ENCODE results near the gene IL31RA.
"Not testable (repeated sequence)": the region's sequence is repeated elsewhere in the genome, so short reads cannot be mapped to it uniquely, and the experiment has no call there.

Gene IL31RA

DNA sequence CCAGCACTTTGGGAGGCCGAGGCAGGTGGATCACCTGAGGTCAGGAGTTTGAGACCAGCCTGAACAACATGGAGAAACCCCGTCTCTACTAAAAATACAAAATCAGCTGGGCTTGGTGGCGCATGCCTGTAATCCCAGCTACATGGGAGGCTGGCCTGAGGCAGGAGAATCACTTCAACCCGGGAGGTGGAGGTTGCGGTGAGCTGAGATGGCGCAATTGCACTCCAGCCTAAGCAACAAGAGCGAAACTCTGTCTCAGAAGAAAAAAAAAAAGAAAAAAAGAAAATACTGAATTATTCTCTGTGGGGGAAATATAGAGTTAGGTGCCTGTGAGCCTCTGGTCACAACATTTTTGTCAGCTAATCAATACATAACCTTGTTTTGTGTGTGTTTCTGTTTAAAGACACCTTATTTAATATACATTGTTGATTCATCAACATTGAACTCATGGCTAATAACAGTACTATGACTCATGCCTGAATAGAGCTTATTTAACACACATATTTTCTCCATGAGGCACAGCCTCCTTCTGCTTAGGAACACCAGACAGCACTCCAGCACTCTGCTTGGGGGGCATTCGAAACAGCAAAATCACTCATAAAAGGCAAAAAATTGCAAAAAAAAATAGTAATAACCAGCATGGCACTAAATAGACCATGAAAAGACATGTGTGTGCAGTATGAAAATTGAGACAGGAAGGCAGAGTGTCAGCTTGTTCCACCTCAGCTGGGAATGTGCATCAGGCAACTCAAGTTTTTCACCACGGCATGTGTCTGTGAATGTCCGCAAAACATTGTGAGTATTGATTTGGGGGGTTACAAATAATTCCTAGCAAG, at the start of gene IL31RA:
TSS of gene IL31RA (plus strand) at position 519 of the 836 bp plus-strand sequence. CDS start at position 733, 214 bp downstream.
- DNase-seq, result no peak

DNA sequence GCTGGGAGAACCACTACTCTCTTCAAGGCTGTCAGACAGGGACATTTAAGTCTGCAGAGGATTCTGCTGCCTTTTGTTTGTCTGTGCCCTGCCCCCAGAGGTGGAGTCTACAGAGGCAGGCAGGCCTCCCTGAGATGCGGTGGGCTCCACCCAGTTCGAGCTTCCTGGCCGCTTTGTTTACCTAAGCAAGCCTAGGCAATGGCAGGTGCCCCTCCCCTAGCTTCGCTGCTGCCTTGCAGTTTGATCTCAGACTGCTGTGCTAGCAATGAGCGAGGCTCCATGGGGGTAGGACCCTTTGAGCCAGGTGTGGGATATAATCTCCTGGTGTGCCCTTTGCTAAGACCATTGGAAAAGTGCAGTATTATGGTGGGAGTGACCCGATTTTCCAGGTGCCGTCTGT, 42.3 kb upstream of the IL31RA start:
- DNase-seq, result not testable (repeated sequence)

DNA sequence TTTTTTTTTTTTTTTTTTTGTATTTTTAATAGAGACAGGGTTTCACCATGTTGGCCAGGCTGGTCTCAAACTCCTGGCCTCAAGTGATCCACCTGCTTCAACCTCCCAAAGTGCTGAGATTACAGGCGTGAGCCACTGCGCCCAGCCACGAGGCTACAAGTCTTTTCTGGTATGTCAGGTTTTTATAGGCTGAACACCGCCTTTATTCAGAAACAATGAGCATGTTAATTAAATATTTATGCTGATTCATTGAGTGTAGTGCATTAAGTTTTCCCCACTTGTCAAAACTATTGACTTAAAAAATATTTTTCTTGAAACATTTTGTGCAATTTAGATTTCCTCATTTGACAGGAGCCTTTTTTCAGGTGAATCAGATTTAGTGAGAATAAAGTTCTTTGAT, 35.2 kb upstream of the IL31RA start:
- not testable (repeated sequence) for DNase-seq

DNA sequence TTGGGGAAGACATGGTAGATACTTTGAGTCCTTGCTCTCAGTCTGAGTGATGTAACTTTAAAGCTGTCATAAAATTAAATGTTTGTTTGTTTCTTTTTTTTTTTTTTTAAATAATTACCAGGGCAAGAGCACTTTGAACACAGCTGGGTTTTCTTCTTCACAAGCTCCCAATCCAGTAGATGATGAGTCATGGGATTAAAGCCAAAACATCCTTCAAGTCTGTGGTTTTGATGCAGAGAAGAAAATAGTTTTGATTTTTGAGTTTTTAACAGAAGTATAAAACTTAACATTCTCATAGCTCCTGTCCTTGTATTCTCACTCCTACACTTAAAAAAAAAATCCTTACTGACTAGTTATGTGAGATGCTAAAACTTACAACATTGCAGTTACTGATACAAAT, 34.8 kb upstream of the IL31RA start:
- DNase-seq, result no peak

DNA sequence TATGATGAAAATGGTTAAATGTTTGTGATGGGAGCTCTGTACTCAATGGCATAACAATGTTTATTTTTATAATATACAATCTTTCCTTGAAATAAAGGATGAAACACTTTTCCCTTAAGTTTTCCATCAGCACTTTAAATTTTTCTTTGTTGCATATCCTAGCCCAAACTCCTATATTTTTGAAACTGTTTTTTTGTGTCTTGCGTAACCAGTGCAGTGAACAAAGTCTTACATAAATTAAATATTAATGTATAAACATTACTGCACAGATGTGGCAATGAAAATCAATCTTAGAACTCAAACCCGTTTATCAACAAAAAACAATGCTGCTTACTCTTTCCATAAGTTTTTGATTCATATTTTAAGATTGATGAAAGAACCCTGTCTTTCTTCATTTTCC, 34.1 kb upstream of the IL31RA start:
- DNase-seq, result no peak

DNA sequence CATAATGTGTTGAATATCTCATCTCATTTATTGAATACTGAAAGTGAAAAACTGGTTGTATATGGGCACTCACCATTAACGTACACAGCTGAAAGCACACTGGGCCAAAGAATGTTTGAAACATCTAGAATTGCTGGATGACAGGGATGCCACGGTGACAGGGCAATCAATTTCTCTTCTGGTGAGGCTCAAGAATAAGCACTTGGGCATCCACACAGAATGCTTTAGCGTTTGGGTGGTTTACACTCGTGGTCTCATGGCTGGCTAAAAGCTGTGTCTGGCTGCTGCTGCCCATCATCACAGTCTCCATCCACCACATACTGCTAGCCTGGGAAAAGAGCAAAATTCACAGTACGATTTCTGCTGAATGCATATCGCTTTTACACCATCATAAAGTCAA, 30.7 kb upstream of the IL31RA start:
- no peak for DNase-seq

DNA sequence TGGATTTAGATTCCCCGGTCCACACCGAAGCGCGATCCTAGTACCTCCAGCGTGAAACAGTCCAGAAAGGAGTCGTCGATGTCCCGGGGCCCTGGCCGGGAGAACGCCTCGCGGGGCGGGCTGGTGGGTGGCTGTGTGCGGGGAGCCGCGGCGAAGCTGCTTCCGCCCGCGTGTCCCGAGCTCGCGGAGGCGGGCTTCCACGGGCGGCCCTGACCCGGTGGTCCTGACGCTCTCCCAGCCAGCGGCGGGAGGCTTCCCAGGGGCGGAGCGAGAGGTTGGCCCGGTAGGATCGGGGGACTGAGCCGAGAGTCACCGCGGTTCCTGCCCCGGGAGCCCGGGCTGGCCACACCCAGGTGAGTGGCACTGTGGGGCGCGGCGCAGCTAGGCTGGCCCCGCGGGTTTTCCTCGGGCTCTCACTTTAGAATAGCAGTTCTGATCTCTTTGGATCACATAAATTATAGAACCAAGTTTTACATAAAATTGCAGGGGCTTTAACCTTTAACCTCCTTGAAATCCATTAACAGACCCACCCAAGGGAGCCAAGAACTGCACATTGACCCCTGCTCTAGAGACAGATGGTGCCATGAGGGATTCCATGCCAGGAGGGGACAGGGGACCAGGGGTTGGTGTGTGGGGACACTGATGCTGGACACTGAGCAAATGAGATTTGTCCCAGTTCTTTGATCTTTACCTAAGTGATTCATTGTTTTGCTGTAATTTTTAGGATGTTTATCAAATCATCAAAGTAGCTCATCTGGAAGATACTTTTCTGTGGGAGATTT, 29.2 kb upstream of the IL31RA start:
- DNase-seq, result peak; percentile 4

DNA sequence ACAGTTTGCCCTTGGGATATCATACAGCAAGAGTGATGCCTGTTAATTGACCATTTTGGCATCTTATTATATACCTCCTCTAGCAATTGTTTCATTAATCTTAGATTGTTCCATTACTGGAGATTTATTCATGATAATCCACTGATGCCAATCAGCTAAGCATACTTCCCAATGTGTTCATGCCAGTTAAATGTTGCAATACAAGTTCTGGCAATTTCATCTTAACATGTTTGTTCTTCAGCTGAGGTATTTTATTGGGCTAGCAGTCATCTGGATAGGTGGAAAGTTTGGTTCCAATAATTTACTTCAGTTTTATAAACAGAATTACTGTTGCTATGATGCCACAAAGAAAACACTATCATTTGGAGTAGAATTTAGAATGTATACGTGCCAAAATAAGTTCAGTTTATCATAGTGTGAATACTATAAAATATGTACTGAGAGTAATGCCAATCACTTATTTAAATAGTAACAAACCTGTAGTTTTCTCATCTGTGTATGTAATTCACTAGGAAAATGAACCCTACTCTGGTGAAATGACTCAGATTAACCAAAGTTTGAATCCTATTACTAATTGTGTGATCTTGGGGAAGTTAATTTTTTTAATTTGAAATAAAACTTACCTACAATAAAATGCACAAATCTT, 27.9 kb upstream of the IL31RA start:
- DNase-seq, result no peak

DNA sequence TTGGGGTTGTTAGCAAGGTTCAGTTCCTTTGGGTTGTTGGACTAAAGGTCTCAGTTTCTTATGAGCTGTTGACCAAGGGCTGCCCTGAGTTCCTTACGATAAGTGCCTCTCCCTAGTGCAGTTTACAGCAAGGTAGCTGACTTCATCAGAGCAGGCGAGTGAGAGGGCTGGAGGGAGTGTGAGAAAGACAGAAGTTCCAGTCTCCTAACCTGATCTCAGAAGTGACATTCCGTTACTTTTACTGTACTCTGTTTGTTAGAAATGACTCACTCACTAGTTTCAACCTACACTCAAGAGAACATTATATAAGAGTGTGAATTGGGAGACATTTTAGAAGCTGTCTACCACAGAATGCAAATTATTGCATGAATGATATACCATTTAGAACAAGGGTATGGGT, 21.2 kb upstream of the IL31RA start:
- no peak for DNase-seq

DNA sequence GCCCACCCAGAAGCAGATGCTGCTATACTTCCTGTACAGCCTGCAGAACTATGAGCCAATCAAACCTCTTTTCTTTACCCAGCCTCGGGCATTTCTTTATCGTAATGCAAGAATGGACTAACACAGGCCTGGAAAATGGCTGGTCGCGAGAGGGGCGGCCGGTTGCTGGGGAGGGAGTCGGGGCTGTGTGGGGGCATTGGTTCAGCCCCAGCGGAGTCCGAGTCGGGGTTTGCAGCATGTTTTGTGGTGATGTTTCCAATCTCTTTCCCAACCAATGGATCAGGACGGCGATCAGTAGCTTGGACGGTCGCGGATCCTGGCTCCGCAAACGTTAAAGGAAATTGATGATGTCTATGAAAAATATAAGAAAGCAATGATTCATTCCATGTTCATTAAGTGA, 18.7 kb upstream of the IL31RA start:
- DNase-seq, result no peak

DNA sequence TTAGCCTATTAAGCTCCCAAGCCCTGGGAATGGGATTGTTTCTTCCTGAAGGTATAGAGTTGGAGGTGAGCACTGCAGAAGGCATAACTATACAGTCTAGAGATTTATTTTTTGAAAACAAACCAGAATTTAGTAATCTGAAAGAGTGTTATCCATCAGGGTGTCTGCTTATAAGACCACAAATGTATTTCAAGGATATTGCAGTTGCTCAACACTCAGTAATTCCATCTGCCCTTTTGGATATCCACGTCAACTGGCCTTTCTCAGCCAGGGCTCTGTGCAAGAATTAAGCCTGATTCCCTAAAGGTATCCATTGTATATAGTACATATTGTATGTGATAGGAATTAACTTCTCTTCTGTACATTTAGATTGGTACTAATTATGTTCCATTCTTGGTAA, 15.0 kb upstream of the IL31RA start:
- no peak for DNase-seq

DNA sequence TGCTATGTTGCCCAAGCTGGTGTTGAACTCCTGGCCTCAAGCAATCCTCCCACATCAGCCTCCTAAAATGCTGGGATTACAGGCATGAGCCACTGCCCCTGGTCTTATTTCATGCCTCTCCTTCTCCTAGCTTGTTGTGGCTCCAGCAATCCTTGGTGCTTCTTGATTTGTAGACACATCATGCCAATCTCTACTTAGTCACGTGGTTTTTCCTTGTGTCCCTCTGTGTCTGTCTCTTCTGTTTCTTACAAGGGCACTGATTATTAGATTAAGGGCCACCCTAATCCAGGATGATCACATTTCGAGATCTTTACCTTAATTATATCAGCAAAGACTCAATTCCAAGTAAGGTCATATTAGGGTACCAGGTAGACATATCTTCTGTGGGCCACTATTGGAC, 9.2 kb upstream of the IL31RA start:
- DNase-seq, result no peak

DNA sequence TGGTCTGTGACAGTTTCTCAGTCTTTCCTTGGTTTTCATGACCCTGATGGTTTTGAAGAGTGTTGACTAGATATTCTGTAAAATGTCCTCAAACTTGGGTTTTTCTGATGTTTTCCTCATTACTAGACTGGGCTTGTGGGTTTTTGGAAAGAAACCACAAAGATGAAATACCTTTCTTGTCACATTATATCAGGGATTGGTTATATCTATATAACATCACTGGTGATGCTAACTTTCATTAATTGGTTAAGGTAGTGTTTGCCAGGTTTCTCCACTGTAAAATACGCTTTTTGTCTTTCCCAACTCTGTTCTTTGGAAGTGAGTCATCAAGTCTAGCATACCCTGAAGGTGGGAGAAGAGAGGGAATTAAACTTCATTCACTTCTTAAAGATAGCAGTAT, 3.3 kb upstream of the IL31RA start:
- DNase-seq, result no peak

DNA sequence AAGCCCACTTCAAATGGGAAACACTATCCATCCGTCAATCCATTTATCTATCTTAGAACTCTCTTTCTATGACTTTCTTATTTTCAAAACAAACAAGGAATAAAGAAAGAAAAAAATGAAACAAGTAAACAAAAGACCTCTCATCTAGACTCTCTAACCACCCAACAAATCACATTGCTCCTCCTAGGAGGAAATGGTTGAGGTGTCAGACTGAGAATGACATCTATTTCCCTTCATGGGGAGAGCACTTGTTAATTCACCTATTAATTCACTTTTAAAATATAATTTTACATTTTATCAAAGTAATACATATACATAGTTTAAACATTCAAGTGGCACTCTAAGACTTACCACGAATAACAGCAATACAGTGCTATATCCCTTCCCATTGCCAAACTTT, 2.4 kb upstream of the IL31RA start:
- DNase-seq, result no peak

DNA sequence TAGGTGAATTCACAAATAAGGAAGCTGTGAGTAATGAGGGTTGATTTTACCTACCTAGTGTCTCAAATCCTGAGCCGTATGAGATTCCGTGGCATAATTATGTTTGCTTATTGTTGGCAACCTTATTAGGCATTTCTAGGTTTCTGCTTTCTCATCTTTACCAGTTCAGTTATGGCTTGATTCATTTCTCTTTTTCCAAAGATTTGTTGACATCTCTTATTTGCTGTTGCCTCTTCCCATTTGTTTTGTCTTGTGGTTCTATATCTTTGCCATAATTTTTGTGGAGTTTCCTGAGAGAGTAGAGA, 470 bp downstream of the IL31RA start:
- DNase-seq, result no peak

DNA sequence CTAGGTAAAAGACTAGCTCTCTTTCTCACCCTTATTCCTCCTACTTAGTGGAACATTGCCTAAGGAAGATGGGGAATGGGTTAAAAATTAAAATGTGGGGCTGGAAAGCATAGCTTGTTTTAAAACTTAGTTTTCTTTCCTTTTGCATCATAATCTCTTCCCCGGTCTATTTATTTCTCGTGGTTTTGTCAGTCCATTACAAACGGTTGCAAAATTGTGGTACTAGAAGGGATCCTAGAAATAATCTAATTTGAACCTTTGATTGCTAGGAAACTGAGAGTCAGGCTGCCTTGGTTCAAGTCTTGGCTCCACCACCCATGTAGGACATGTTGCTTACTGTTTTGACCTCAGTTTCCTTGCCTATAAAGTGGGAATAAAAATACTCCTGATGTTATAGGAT, 1.3 kb downstream of the IL31RA start:
- DNase-seq, result no peak

DNA sequence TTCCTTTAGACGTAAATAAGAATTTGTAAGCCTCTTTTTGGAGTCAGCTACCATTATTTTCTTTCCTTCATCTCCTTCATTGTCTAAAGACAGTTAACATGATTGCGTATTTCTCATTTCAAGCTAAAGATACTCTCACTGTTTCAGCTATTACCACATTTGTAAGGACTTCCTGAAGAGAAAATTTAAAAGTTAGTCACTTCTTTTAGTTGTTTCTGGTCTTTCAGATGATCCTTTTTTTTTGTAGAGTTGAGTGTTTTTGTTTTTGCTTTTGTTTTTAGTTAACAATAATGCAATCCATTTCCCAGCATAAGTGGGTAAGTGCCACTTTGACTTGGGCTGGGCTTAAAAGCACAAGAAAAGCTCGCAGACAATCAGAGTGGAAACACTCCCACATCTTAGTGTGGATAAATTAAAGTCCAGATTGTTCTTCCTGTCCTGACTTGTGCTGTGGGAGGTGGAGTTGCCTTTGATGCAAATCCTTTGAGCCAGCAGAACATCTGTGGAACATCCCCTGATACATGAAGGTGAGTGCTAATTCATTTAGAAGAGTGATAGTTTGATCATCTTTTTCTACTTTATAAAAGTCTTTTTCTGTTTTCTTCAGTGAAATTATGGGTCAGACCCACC, 2.0 kb downstream of the IL31RA start:
- DNase-seq, result no peak

DNA sequence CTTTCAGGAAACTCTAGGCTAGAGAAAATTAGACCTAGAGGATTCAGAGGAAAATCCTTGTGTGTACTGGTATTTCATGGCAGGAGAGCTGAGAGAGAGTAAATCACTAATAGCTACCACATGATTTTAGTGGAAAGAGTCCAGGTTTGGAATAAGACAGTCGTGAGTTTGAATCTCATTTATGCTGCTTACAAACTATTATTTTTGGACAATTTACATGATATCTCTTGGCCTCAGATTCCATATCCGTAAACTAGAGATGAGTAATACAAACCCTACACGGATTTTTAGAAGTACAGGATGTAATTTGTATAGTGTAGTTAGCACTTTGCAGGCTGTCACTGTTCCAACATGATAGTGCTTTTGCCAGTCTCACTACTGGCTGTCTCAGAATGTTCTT, 2.7 kb downstream of the IL31RA start:
- DNase-seq, result no peak

DNA sequence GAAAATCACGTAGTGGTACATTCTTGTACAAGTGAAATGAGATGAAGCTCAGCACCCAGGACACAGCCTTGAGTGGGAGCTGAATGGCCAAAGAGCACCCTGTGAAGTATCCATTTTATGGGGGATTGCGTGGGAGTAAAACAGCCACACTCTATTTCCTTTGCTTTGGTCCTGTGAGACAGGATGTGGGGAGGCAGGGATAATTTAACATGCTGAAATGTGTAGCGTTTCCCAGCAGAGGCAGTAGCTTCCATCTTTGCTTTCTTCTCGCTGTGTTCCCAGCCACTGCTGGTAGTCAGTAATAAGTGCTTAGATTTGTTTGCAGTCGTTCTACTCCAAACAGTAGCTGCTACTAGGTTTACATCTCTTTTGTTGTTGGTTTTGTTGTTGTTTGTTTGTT, 4.4 kb downstream of the IL31RA start:
- no peak for DNase-seq

DNA sequence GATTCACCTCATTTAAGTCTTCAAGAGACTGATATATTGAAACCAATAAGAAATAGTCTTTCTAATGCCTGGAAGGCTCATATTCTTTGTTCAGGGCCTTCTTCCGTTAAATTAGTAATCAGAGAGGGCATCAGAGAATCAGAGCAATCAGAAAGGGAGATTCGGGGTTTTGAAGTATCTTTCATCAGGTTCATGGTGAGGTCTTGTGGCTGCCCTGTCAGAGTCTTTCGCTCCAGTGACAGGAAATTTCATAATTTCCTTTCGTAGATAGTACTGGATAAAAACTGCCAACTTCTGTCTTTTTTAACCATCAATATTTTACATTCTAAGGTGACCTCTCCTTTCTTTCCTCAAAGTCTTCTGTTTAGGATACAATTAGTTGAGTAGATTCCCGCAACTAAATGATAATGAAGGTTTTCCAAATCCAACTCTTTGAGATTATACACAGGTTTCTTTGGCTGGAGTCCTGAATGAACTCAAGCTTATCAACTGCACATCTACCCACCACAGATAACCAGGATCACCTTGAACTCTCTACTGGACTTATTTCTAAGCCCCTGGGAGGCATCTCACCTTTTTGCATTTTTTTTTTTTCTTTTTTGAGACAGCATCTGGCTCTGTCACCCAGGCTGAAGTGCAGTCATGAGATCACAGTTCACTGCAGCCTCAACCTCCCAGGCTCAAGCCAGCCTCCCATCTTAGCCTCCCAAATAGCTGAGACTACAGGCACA, 5.5 kb downstream of the IL31RA start:
- no peak for DNase-seq

DNA sequence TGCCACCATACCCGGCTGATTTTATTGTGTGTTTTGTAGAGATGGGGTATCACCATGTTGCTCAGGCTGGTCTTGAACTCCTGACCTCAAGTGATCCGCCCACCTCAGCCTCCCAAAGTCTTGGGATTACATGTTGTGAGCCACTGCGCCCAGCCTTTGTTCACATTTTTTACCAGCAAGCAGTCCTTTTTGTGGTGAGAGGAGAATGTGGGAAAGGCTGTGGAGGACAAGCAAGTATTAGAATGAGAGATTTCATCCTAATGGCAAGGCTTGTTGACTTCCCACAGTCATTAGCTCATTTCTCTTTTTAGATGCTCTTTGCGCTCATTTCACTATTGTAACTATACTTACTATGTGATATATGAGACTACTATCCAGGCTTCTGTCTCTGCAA, 6.1 kb downstream of the IL31RA start:
- DNase-seq, result no peak

DNA sequence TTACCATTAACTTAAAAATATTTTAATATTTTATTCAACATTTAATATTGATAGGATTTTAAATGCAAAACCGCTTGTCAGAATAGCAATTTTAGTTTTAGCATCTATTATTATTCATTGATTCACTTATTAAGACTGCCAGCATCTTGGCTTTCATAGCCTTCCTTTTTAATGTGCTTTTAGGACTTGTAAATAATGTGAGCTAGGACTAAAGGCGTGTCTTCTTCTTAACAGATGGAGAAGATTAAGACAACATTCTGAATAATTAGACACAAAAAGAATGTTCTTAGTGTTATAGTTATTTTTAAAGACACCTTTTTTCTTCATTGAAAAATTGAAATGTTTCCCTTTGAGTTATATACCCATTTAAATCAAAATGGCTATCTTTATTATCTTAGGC, 6.9 kb downstream of the IL31RA start:
- no peak for DNase-seq

DNA sequence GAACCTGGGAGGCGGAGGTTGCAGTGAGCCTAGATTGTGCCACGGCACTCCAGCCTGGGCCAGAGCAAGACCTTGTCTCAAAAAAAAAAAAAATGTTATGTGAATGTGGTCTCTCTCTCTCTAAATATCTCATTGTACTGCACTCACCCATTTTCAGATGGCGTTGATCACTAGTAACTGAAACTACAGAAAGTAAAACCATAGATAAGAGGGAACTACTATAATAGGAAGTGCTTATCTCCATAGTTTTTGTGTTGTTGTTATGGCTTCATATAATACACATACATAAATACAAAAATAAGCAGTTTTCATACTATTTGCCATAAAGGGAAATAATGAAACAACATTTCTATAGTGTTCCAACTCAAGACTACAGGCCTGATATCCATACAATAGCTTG, 9.1 kb downstream of the IL31RA start:
- no peak for DNase-seq
